WTC11 (cell line): ENCODE results near the gene CHST15. TPM values are rescaled to one million over a fixed set of nuclear protein-coding genes. Genes with fewer than 3 reads are reported as not detected.

Source experiments
- ATAC-seq: fragments of 200-7000 bp; cut with Tn5 transposase; 2 replicates; pipeline ENCODE4 v1.10.0; 2021; ENCODE audit warnings: mild to moderate bottlenecking, moderate library complexity
- CTCF ChIA-PET: fragments of 300-600 bp; sonication (Branson Sonifier 250); formaldehyde crosslinking; loops from one replicate; lab custom pipeline; 2021; ENCODE audit warnings: antibody characterized with exemption; lab: Charles Lee
- POLR2A ChIA-PET: fragments of 350-600 bp; sonication (Branson Sonifier 250); formaldehyde crosslinking; loops from one replicate; lab custom pipeline; 2021; ENCODE audit warnings: antibody characterized with exemption; lab: Charles Lee
- DNase-seq: peaks from one replicate; pipeline ENCODE4 v3.0.0; 2021; ENCODE audit warnings: low spot score
- H3K27ac Mint-ChIP-seq: 2 replicates; pipeline ENCODE4 v1.8.0; 2021; ENCODE audit warnings: mixed read lengths
- H3K27me3 Mint-ChIP-seq: 2 replicates; pipeline ENCODE4 v1.8.0; 2021; ENCODE audit warnings: low read depth, mild to moderate bottlenecking, moderate library complexity, mixed read lengths
- H3K36me3 Mint-ChIP-seq: 2 replicates; pipeline ENCODE4 v1.8.0; 2021; ENCODE audit warnings: mixed read lengths
- H3K4me1 Mint-ChIP-seq: 2 replicates; pipeline ENCODE4 v1.8.0; 2022; ENCODE audit warnings: mixed read lengths
- H3K4me3 Mint-ChIP-seq: 2 replicates; pipeline ENCODE4 v1.8.0; 2021; ENCODE audit warnings: mild to moderate bottlenecking, moderate library complexity, mixed read lengths
- H3K9me3 Mint-ChIP-seq: 2 replicates; pipeline ENCODE4 v1.8.0; 2021; ENCODE audit warnings: mixed read lengths
- ELF4 ChIP-seq: sonication (generic); formaldehyde crosslinking; IDR thresholded peaks from 2 replicates; pipeline ENCODE4 v1.8.1; 2022; ENCODE audit warnings: low read depth, mild to moderate bottlenecking, moderate library complexity, missing genetic modification reagents
- ETV6 ChIP-seq: sonication (generic); formaldehyde crosslinking; IDR thresholded peaks from 2 replicates; pipeline ENCODE4 v1.8.1; 2022; ENCODE audit warnings: mild to moderate bottlenecking, missing genetic modification reagents
- FOXJ3 ChIP-seq: sonication (generic); formaldehyde crosslinking; IDR thresholded peaks from 2 replicates; pipeline ENCODE4 v1.9.0; 2021; ENCODE audit warnings: missing genetic modification reagents, mild to moderate bottlenecking, borderline replicate concordance
- FOXP4 ChIP-seq: sonication (generic); formaldehyde crosslinking; IDR thresholded peaks from 2 replicates; pipeline ENCODE4 v1.8.0; 2022; ENCODE audit warnings: mild to moderate bottlenecking, missing genetic modification reagents
- IRF2 ChIP-seq: sonication (generic); formaldehyde crosslinking; IDR thresholded peaks from 2 replicates; pipeline ENCODE4 v1.8.0; 2022; ENCODE audit warnings: low read depth, missing genetic modification reagents, borderline replicate concordance
- NFE2L1 ChIP-seq: sonication (generic); formaldehyde crosslinking; IDR thresholded peaks from 2 replicates; pipeline ENCODE4 v1.8.1; 2023; ENCODE audit warnings: missing genetic modification reagents
- RELA ChIP-seq: sonication (generic); formaldehyde crosslinking; IDR thresholded peaks from 2 replicates; pipeline ENCODE4 v1.8.1; 2022; ENCODE audit warnings: missing genetic modification reagents, mild to moderate bottlenecking, borderline replicate concordance
- ZNF232 ChIP-seq: sonication (generic); formaldehyde crosslinking; IDR thresholded peaks from 2 replicates; pipeline ENCODE4 v1.8.0; 2022; ENCODE audit warnings: mild to moderate bottlenecking, missing genetic modification reagents
- ZNF317 ChIP-seq: sonication (generic); formaldehyde crosslinking; IDR thresholded peaks from 2 replicates; pipeline ENCODE4 v1.8.1; 2023; ENCODE audit warnings: low read depth, mild to moderate bottlenecking, moderate library complexity, missing genetic modification reagents, borderline replicate concordance
- ZNF396 ChIP-seq: fragments of 250-450 bp; sonication (Bioruptor Pico); IDR thresholded peaks from 2 replicates; pipeline ENCODE4 v1.8.0; 2021; ENCODE audit warnings: mild to moderate bottlenecking, moderate library complexity, borderline replicate concordance
- ZNF423 ChIP-seq: fragments of 250-450 bp; sonication (Bioruptor Pico); IDR thresholded peaks from 2 replicates; pipeline ENCODE4 v2.1.2; 2022; ENCODE audit warnings: mild to moderate bottlenecking, moderate library complexity
- ZNF671 ChIP-seq: fragments of 250-450 bp; sonication (Bioruptor Pico); IDR thresholded peaks from 2 replicates; pipeline ENCODE4 v1.8.0; 2021; ENCODE audit warnings: mild to moderate bottlenecking
- ZSCAN18 ChIP-seq: fragments of 250-450 bp; sonication (Bioruptor Pico); IDR thresholded peaks from 2 replicates; pipeline ENCODE4 v2.1.2; 2022; ENCODE audit warnings: mild to moderate bottlenecking, moderate library complexity
- total RNA-seq: library from RNA; stranded (reverse); gene quantifications from 3 replicates; pipeline ENCODE4 v1.2.3, GENCODE V29; 2021
- TF ChIP-seq, protein P1 (sequence below): sonication (generic); formaldehyde crosslinking; IDR thresholded peaks from 2 replicates; pipeline ENCODE4 v1.8.1; 2023; ENCODE audit warnings: mild to moderate bottlenecking, missing genetic modification reagents
- TF ChIP-seq, protein P2 (sequence below): fragments of 250-450 bp; sonication (Bioruptor Pico); IDR thresholded peaks from 2 replicates; pipeline ENCODE4 v1.9.0; 2021; ENCODE audit warnings: mild to moderate bottlenecking
- TF ChIP-seq, protein P3 (sequence below): sonication (generic); formaldehyde crosslinking; IDR thresholded peaks from 2 replicates; pipeline ENCODE4 v1.8.1; 2023; ENCODE audit warnings: mild to moderate bottlenecking, missing genetic modification reagents, borderline replicate concordance
- TF ChIP-seq, protein P4 (sequence below): sonication (generic); formaldehyde crosslinking; IDR thresholded peaks from 2 replicates; pipeline ENCODE4 v1.8.0; 2023; ENCODE audit warnings: missing genetic modification reagents
- TF ChIP-seq, protein P5 (sequence below): fragments of 250-450 bp; sonication (Bioruptor Pico); IDR thresholded peaks from 2 replicates; pipeline ENCODE4 v1.8.0; 2021; ENCODE audit warnings: mild to moderate bottlenecking

CHST15 gene
- total RNA-seq, 1 experiment from 2014 or later, result 10.7 TPM

- H3K4me1 Mint-ChIP-seq, result peaks cover 3% of the 10 kb centered on the region; the same call in 1 of the 2 replicates
- no peaks in the 10 kb centered on the region for H3K9me3 Mint-ChIP-seq
- no peaks in the 10 kb centered on the region for H3K36me3 Mint-ChIP-seq
- ATAC-seq, result no peak
- H3K27me3 Mint-ChIP-seq, result peaks cover 6% of the 10 kb centered on the region
- no peak overlapping the region for H3K27ac Mint-ChIP-seq
- ChIA-PET CTCF (interaction anchor here (1.0 to 2.4 kb wide), 7 partner anchors 20 to 132 kb away, joined by 3 to 21 read pairs (median 4); no protein-coding TSS in a partner anchor), POLR2A (no interaction called here)
- TF ChIP-seq, protein P1, sequence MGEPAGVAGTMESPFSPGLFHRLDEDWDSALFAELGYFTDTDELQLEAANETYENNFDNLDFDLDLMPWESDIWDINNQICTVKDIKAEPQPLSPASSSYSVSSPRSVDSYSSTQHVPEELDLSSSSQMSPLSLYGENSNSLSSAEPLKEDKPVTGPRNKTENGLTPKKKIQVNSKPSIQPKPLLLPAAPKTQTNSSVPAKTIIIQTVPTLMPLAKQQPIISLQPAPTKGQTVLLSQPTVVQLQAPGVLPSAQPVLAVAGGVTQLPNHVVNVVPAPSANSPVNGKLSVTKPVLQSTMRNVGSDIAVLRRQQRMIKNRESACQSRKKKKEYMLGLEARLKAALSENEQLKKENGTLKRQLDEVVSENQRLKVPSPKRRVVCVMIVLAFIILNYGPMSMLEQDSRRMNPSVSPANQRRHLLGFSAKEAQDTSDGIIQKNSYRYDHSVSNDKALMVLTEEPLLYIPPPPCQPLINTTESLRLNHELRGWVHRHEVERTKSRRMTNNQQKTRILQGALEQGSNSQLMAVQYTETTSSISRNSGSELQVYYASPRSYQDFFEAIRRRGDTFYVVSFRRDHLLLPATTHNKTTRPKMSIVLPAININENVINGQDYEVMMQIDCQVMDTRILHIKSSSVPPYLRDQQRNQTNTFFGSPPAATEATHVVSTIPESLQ (CRISPR knock-in tag), result no peak
- TF ChIP-seq RELA (CRISPR knock-in tag), result no peak
- TF ChIP-seq, protein P2, sequence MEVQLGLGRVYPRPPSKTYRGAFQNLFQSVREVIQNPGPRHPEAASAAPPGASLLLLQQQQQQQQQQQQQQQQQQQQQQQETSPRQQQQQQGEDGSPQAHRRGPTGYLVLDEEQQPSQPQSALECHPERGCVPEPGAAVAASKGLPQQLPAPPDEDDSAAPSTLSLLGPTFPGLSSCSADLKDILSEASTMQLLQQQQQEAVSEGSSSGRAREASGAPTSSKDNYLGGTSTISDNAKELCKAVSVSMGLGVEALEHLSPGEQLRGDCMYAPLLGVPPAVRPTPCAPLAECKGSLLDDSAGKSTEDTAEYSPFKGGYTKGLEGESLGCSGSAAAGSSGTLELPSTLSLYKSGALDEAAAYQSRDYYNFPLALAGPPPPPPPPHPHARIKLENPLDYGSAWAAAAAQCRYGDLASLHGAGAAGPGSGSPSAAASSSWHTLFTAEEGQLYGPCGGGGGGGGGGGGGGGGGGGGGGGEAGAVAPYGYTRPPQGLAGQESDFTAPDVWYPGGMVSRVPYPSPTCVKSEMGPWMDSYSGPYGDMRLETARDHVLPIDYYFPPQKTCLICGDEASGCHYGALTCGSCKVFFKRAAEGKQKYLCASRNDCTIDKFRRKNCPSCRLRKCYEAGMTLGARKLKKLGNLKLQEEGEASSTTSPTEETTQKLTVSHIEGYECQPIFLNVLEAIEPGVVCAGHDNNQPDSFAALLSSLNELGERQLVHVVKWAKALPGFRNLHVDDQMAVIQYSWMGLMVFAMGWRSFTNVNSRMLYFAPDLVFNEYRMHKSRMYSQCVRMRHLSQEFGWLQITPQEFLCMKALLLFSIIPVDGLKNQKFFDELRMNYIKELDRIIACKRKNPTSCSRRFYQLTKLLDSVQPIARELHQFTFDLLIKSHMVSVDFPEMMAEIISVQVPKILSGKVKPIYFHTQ (CRISPR knock-in tag), result no peak
- no peak for TF ChIP-seq ZSCAN18 (CRISPR knock-in tag)
- TF ChIP-seq ETV6 (CRISPR knock-in tag), result no peak
- TF ChIP-seq, protein P3, sequence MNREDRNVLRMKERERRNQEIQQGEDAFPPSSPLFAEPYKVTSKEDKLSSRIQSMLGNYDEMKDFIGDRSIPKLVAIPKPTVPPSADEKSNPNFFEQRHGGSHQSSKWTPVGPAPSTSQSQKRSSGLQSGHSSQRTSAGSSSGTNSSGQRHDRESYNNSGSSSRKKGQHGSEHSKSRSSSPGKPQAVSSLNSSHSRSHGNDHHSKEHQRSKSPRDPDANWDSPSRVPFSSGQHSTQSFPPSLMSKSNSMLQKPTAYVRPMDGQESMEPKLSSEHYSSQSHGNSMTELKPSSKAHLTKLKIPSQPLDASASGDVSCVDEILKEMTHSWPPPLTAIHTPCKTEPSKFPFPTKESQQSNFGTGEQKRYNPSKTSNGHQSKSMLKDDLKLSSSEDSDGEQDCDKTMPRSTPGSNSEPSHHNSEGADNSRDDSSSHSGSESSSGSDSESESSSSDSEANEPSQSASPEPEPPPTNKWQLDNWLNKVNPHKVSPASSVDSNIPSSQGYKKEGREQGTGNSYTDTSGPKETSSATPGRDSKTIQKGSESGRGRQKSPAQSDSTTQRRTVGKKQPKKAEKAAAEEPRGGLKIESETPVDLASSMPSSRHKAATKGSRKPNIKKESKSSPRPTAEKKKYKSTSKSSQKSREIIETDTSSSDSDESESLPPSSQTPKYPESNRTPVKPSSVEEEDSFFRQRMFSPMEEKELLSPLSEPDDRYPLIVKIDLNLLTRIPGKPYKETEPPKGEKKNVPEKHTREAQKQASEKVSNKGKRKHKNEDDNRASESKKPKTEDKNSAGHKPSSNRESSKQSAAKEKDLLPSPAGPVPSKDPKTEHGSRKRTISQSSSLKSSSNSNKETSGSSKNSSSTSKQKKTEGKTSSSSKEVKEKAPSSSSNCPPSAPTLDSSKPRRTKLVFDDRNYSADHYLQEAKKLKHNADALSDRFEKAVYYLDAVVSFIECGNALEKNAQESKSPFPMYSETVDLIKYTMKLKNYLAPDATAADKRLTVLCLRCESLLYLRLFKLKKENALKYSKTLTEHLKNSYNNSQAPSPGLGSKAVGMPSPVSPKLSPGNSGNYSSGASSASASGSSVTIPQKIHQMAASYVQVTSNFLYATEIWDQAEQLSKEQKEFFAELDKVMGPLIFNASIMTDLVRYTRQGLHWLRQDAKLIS (CRISPR knock-in tag), result no peak
- TF ChIP-seq, protein P4, sequence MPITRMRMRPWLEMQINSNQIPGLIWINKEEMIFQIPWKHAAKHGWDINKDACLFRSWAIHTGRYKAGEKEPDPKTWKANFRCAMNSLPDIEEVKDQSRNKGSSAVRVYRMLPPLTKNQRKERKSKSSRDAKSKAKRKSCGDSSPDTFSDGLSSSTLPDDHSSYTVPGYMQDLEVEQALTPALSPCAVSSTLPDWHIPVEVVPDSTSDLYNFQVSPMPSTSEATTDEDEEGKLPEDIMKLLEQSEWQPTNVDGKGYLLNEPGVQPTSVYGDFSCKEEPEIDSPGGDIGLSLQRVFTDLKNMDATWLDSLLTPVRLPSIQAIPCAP (CRISPR knock-in tag), result no peak
- no peak for TF ChIP-seq FOXJ3 (CRISPR knock-in tag)
- no peak for TF ChIP-seq ZNF232
- TF ChIP-seq, protein P5, sequence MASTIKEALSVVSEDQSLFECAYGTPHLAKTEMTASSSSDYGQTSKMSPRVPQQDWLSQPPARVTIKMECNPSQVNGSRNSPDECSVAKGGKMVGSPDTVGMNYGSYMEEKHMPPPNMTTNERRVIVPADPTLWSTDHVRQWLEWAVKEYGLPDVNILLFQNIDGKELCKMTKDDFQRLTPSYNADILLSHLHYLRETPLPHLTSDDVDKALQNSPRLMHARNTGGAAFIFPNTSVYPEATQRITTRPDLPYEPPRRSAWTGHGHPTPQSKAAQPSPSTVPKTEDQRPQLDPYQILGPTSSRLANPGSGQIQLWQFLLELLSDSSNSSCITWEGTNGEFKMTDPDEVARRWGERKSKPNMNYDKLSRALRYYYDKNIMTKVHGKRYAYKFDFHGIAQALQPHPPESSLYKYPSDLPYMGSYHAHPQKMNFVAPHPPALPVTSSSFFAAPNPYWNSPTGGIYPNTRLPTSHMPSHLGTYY (CRISPR knock-in tag), result no peak
- TF ChIP-seq ELF4 (CRISPR knock-in tag), result no peak
- TF ChIP-seq IRF2 (CRISPR knock-in tag), result no peak
- no peak for TF ChIP-seq ZNF671 (CRISPR knock-in tag)
- no peak for TF ChIP-seq NFE2L1
- TF ChIP-seq ZNF423 (CRISPR knock-in tag), result no peak
- TF ChIP-seq ZNF317 (CRISPR knock-in tag), result no peak
- no peak for TF ChIP-seq FOXP4 (CRISPR knock-in tag)
- TF ChIP-seq ZNF396, result no peak
- no peak for DNase-seq
- no peak overlapping the region for H3K4me3 Mint-ChIP-seq
Observed at GRCh38 chr10:124126983-124127385, 33.6 kb upstream of the CHST15 start.
